Smooth muscle cell of the coronary artery (primary cell): Measurements from ENCODE around the gene SLC47A1. TPM values are rescaled to one million over a fixed set of nuclear protein-coding genes. Genes with fewer than 3 reads are reported as not detected.

ENCODE experiments used
- total RNA-seq: library from RNA; depleted of rRNA; stranded (reverse); fragments of >200 nt; gene quantifications from 2 replicates; pipeline ENCODE4 v1.2.3, GENCODE V29; 2014; ENCODE audit warnings: low replicate concordance

SLC47A1 gene, protein sequence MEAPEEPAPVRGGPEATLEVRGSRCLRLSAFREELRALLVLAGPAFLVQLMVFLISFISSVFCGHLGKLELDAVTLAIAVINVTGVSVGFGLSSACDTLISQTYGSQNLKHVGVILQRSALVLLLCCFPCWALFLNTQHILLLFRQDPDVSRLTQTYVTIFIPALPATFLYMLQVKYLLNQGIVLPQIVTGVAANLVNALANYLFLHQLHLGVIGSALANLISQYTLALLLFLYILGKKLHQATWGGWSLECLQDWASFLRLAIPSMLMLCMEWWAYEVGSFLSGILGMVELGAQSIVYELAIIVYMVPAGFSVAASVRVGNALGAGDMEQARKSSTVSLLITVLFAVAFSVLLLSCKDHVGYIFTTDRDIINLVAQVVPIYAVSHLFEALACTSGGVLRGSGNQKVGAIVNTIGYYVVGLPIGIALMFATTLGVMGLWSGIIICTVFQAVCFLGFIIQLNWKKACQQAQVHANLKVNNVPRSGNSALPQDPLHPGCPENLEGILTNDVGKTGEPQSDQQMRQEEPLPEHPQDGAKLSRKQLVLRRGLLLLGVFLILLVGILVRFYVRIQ
- 0.53 and 4.6 TPM in 2 replicates for total RNA-seq

DNA sequence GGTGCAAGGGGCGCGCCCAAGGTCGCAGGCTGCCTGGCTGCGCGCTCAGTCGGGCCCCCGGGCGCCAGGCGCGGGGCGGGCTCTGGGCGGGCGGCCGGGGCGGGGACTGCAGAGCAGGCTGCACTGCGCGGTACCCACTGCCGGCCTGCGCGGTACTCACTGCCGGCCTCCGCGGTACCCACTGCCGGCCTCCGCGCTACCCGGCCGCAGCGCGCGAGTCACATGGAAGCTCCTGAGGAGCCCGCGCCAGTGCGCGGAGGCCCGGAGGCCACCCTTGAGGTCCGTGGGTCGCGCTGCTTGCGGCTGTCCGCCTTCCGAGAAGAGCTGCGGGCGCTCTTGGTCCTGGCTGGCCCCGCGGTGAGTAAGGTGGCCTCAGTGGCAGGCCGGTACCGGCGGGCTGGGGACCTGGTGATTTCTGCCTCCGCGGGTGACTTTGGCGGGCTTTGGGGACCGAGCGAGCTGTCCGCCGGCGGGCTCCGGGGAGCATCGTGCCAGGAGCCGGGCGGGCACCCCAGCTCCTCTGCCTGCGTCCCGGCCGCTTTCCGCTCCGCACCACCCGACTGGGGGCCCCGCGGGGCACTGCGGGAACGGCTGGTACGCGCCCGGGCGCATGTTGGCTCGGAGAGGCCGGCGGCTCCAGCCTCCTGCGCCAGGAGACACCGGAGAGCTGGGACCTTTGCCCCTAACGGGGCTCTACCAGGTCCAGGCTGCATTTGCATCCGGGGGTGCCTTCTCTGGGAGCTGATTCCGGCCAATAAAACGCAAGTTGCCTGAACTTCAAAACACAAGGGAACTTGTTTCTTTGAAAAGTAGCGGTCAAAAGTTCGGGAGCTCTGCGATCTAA is at the start of gene SLC47A1:
Gene SLC47A1, plus strand, starts transcription at position 137 of the 844 bp plus-strand sequence. Its CDS starts 86 bp downstream, at position 223.

Other genes starting within 250 kb of the SLC47A1 start
- gene B9D1, start 171.1 kb upstream of the SLC47A1 start, total RNA-seq = 28.0 and 58.4 TPM in 2 replicates
- 9.4 and 11.2 TPM in 2 replicates for gene MAPK7, start 155.4 kb upstream of the SLC47A1 start, total RNA-seq
- 11.0 and 23.6 TPM in 2 replicates for gene MFAP4, start 146.7 kb upstream of the SLC47A1 start, total RNA-seq
- 1.6 and 6.8 TPM in 2 replicates for gene RNF112, start 122.6 kb upstream of the SLC47A1 start, total RNA-seq
- 32.3 and 83.7 TPM in 2 replicates for gene ALDH3A2, start 114.9 kb downstream of the SLC47A1 start, total RNA-seq
- gene SLC47A2, start 182.7 kb downstream of the SLC47A1 start, total RNA-seq = 0.23 TPM in 1 of 2 replicates, not detected in the other
- gene ALDH3A1, start 214.4 kb downstream of the SLC47A1 start, total RNA-seq = 0.15 and 2.6 TPM in 2 replicates